Coronary artery (tissue), 2 donors: ENCODE measurements around the gene RBM19.

Experiments
- DNase-seq: peaks from one replicate; pipeline ENCODE4 v3.0.0-alpha.2; 2017; ENCODE audit warnings: low spot score
- H3K27ac ChIP-seq, 2 donors: fragments of 200-600 bp; sonication (generic); one replicate each; pipeline ENCODE4 v1.5.1; 2016 to 2019
- H3K4me3 ChIP-seq: fragments of 200-600 bp; sonication (generic); 2 replicates; pipeline ENCODE4 v1.5.1; 2016; ENCODE audit warnings: mild to moderate bottlenecking, moderate library complexity
- TF ChIP-seq, protein P1 (sequence below): fragments of 200-600 bp; sonication (generic); IDR thresholded peaks from one replicate; pipeline ENCODE4 v1.5.1; 2019; ENCODE audit warnings: antibody characterized with exemption

The RBM19 gene

DNA sequence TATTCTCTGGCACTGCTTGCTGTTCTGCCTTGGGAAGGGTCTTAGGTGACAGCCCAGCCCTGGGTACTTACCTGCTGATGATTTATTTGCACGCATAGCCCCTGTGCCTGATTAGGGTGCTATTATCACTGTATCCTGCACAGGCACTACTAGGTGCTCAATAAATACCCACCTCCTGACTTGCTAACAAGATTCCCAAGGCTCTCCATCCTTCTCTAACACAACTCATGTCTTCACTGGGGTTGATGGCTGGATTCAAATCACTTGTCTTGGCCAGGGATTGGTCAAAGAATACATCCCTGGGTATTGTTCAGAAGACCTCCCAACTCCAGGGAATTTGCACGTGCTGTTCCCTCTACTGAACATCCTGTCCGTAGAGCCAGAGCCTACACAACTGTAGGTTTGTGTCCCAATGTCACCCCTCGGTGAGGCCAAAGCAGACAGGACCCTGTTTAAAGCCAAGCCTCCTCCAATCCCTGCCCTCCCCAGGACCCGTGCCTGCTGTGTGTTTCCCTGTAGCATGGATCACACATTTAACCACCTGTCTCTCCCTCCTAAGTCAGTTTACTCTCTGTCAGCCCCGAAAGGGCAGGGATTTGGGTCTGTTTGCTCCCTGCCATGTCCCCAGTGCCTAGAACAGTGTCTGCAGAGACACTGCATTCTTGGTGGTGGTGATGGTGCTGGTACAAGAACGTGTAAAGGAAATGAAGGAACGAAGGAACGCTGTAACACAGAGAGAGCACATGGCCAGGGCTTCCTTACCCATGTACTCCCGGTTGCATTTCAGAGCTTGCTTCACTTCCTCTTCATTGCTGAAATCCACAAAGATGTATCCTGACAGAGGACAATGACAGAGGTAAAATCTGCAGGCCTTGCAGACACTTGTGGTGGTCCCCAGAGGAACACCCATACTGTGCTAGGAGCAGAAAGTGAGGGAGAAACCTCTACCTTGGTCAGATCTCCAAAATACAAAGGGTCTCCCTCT is 16.5 kb downstream of the RBM19 start:
- no peak for DNase-seq
- H3K4me3 ChIP-seq = no peak overlapping the region
- no peak overlapping the region for H3K27ac ChIP-seq
- TF ChIP-seq, protein P1, sequence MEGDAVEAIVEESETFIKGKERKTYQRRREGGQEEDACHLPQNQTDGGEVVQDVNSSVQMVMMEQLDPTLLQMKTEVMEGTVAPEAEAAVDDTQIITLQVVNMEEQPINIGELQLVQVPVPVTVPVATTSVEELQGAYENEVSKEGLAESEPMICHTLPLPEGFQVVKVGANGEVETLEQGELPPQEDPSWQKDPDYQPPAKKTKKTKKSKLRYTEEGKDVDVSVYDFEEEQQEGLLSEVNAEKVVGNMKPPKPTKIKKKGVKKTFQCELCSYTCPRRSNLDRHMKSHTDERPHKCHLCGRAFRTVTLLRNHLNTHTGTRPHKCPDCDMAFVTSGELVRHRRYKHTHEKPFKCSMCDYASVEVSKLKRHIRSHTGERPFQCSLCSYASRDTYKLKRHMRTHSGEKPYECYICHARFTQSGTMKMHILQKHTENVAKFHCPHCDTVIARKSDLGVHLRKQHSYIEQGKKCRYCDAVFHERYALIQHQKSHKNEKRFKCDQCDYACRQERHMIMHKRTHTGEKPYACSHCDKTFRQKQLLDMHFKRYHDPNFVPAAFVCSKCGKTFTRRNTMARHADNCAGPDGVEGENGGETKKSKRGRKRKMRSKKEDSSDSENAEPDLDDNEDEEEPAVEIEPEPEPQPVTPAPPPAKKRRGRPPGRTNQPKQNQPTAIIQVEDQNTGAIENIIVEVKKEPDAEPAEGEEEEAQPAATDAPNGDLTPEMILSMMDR = no peak

DNA sequence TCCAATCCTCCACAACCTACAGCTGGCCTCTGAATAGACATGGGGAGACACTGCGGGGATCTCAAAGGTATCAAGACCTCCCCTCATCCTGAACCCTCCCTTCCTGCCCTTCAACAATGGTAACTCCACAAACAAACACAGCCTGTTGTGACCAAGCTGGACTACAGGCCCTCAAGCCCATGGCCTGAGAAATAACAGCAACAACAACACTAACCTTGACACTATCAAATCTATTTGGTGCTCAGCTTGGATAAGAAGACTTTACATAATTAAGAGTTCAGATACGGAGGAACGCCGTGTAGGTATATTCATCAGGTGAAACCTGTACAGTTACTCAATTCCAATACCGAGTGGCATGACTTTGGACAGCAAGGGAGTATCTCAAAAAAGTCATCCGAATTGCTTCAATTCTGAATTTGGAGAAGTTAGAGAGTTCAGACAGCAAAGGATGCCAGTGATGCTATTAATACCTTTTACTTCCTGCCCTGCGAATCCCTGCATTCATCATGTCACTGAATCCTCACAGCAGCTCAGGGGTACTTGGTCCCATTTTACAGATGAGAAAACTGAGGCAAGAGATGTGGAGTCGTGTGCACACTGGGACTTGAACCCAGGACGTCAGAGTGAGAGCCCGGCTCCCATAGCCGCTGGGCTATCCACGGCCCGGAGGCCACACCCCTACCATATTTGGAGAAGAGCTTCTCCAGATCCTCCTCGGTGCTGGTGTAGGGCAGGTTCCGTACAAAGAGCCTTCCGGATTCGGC is 17.8 kb downstream of the RBM19 start:
- DNase-seq = no peak
- TF ChIP-seq, protein P1 = no peak
- no peak overlapping the region for H3K4me3 ChIP-seq

DNA sequence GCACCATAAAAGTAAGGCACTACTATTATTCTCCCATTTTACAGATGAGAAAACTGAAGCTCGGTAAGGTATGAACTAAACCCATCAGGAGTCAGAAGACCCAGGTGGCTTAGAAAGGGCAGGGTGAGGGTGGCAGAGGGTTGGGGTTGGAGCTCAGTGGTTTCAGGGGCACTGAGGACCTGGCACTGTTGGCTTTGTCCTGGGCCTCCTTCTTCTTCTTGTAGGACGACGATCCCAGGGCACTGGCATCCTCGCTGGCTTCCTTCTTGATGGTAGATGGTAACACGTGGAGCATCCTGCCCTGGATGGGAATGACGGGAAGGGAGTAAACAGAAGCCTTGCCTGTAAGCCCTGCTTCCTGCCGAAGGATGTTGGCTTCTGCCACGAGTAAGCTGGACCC is 19.9 kb downstream of the RBM19 start:
- TF ChIP-seq, protein P1 = no peak
- DNase-seq = no peak
- Histone ChIP-seq H3K27ac (no peak overlapping the region), H3K4me3 (no peak overlapping the region)

More for the DNA sequence above, 17.8 kb downstream of the RBM19 start:
- no peak overlapping the region for H3K27ac ChIP-seq

DNA sequence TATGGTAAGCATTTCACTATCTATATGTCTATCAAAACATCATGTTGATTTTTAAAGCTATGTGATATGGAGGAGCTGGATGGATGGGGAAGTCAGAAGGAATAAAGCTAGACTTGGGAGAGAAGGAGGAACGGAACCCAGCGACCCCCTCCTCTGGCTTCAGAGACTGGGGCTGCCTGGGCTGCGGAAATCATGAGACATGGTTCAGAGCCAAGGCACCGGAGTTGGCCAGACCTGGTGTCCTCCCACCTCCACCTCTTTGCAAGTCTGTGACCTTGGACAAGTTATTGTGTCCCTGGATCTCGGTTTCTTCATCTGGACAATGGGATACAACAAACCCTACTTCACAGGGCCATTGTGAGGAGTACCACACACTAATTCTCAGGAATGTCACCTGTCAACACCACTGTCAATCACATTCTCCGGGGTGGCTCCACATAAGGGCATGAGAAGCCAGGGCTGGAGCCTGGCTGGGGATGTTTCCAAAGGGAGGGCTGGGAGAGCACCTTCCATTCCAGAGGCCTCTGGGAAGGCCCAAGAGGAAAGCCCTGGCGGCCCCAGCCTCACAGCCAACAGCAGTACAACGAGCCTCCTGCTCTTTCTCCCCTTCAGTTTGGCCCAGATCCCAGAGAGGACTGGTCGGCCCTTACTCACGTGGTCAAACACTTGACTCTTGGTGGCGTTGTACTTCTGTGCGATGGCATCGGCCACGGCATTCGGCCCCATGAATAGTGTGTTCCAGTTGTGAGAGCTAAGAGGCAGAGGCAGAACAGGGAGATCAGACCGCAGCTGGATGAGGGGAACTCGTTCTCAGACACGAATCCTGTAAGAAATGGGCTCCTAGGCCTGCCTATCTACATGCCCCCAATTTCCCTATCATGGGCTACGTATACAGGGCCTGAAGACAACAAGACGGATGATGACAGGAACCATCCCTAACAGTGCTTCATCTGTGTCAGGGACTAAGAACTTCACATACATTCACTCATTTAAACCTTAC is 20.7 kb downstream of the RBM19 start:
- no peak for DNase-seq

DNA sequence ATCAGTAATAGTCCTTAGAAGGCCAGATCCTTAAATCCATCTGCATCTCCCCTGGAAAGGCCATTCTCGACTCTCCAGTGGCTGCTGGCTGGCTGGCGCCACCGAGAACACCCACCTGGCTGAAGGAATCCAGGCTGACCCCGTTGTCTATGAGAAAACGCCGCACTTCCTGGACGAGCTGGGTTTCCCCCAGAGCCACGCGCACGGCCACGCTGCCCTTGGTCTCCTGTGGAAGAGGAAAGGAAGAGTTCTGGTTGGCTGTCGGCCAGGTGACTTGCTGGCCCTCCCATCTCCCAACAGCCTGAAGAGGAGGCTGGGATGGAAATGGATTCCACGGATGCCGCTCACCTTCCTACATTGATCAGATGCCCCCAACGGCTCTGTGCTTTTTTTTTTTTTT is 23.9 kb downstream of the RBM19 start:
- Histone ChIP-seq H3K4me3 (no peak overlapping the region), H3K27ac (no peak overlapping the region)
- no peak for DNase-seq
- TF ChIP-seq, protein P1 = no peak

More for the DNA sequence above, 20.7 kb downstream of the RBM19 start:
- no peak overlapping the region for H3K27ac ChIP-seq
- TF ChIP-seq, protein P1 = no peak
- H3K4me3 ChIP-seq = no peak overlapping the region

DNA sequence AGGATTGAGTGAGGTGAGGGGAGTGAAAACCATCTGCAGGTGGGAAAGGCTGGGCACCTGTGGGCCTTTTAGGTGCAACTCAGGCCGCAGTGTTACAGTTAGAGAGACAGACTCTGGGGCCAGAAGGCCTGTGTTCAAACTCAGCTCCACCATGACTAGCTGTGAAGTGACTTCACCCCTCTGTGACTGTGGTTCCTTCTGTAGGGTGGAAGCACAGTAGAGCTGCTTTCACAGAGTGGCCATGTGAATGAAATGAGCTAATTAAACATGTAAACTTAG is 25.0 kb downstream of the RBM19 start:
- Histone ChIP-seq H3K27ac (no peak overlapping the region), H3K4me3 (no peak overlapping the region)
- no peak for DNase-seq
- TF ChIP-seq, protein P1 = no peak
